ENCODE data around the gene SH2D2A.
"Not testable (repeated sequence)": the region's sequence is repeated elsewhere in the genome, so short reads cannot be mapped to it uniquely, and the experiment has no call there.

Gene SH2D2A

DNA sequence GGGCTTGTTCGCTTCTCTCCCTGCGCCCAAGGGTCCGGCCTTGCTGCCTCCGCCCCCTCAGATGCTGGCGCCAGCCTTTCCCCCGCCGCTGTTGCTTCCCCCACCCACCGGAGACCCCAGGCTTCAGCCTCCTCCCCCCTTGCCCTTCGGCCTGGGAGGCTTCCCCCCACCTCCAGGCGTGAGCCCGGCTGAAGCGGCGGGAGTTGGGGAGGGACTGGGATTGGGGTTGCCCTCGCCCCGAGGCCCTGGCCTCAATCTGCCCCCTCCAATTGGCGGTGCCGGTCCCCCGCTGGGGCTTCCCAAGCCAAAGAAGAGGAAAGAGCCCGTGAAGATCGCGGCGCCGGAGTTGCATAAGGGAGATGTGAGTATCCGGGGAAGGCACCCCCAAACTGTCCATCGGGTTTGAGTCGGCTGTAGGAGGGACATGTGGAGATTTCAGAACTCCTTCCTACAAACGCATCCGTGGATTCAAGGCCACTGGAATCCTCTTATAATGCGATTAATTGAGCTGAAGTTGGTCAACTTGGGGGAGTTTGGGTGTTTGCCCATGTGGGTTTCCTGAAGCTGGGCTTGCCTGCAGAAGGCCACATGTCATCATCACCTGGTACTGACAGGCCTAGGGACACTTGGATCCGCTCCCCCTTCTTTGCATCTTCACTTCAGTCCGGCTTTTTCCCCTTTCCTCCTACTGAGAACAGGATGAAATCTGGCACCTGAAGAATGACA lies 48.6 kb downstream of the SH2D2A start:
- peak; percentile 45 for DNase-seq

DNA sequence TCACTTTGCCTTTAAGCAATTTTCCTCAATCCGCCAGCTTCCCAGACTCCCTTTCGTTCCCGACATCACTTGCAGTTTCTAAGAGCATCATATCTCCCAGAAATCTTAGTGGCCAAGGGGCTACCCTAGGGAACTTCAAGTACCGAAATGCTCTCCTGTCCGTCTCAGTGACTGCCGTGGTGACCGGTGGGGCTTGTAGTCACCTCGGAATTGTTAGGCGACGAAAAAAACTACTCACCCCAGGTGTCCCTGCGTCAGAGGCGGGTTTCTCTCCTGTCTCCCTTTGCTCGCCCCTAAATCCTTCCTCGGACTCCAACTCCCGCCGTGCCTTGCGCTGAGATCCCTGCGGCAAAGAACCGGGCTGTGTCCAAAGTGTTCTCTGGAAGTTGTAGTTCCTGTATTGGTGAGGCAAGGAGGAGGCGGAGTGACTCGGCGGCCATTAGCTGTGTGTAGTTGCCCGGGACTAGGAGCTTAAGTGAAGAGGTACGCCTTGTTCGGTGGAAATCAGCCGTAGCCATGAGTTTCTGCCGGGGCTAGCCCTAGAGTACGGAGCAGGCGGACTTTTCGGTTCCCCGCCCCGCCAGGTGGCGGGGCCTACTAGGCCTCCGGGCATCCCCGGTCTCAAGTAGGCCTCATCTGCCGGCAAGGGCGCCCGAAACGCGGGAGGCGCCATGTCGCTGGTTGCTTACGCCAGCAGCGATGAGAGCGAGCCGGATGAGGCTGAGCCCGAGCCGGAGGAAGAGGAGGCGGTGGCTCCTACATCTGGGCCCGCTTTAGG lies 49.4 kb downstream of the SH2D2A start, which contains the start of gene PRCC:
Gene PRCC (plus strand): TSS at position 435 of the 778 bp plus-strand sequence. CDS start 237 bp downstream, at position 672.
- DNase-seq = peak; percentile 93

DNA sequence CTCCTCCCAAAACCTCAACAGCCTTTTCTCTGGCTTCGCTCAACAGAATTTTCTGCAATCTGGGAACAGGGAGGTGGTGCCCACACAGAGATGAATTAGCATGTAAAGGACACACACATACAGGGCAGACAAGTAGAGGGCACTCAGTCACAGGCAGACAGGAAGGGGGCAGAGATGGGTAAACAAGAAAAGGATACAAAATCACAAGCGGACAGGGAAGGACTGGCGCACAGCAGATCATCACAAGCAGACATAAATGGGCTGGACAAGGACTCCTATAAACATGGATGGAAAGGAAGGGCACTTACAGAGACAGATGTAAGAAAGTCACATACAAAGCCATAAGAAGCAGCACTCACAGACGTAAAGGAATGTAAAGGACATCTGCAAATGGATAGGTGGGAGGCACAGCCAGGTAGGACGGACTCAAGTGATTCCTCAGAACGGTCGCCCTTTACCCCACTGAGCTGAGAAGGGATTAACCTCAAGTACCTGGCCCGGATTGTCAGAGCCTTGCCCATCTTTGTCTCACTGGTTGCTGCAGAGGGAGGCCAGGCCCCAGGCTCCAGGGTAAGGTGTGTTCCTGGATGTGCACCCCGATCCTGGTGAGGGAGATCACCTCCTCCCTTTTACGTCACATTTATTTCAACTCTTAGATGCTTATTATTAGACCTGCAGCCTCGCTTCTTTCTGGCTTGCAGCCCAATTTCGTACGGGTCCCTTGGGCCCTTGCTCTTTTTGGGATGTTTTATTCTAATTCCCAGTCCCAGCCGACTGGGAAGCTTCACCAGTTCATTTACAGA lies 50.1 kb downstream of the SH2D2A start:
- no peak for DNase-seq

DNA sequence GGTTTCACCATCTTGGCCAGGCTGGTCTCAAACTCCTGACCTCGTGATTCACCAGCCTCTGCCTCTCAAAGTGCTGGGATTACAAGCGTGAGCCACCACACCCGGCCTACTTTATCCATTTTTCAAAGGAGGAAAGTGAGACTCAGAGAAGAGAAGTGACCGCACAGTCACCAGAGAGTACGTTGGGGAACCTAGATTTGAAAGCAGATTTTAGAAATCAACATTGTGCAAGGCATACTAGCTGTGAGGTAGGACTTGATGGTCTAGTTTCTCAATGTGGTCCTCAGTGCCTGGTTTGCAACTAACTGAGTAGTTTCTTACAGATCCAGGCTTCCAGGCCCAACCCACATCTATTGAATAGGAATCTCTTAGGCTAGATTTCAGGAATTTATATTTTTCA lies 51.0 kb downstream of the SH2D2A start:
- DNase-seq = no peak

DNA sequence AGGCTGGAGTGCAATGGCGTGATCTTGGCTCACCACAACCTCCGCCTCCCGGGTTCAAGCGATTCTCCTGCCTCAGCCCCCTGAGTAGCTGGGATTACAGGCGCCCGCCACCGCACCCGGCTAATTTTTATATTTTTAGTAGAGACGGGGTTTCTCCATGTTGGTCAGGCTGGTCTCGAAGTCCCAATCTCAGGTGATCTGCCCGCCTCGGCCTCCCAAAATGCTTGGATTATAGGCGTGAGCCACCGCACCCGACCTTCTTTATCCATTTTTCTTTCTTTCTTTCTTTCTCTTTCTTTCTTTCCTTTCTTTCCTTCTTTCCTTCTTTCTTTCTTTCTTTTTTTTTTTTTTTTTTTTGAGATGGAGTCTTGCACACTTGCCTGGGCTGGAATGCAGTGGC lies 51.5 kb downstream of the SH2D2A start:
- DNase-seq = not testable (repeated sequence)

DNA sequence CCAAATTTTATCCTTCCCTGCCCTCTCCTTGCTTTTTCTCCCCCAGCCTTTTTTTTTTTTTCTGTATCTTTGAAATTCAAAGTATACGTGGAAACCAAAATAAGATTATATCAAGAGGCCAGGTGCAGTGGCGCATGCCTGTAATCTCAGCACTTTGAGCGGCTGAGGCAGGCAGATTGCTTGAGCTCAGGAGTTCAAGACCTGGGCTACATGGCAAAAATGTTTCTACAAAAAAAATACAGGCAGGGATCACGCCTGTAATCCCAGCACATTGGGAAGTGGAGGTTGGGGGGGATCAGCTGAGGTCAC lies 55.9 kb downstream of the SH2D2A start:
- no peak for DNase-seq

DNA sequence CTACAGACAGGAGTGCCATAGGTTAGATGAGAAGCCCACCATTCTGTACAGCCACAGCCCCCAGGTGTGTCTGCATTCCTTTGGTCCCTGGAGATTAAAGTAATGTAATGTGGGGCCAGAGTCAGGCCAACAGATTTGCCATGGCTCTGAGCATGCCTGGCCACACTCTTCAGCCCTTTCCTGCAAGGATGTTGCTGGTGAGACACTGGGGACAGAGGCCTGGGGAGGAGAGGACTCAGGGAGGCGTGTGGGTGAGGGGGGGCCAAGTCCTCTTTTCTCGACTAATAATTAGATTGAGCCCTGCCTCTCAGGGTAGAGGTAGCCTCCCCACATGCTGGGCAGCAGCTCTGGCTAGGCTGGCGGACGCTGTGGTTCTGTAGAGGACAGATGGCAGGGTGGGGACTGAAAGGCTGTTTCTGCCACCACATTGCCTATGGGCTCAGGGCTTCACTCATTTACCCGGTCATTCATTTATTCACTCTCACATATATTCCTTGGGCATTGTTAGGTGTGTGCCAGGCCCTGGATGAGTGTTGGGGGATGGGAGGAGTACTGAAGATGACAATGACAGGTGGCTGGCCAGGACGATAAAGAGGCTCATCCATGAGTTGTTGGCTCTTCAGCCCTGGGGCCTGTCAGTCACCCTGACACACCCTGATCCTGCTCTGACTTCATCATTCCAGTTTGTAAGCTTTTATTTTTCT lies 56.4 kb downstream of the SH2D2A start:
- no peak for DNase-seq

DNA sequence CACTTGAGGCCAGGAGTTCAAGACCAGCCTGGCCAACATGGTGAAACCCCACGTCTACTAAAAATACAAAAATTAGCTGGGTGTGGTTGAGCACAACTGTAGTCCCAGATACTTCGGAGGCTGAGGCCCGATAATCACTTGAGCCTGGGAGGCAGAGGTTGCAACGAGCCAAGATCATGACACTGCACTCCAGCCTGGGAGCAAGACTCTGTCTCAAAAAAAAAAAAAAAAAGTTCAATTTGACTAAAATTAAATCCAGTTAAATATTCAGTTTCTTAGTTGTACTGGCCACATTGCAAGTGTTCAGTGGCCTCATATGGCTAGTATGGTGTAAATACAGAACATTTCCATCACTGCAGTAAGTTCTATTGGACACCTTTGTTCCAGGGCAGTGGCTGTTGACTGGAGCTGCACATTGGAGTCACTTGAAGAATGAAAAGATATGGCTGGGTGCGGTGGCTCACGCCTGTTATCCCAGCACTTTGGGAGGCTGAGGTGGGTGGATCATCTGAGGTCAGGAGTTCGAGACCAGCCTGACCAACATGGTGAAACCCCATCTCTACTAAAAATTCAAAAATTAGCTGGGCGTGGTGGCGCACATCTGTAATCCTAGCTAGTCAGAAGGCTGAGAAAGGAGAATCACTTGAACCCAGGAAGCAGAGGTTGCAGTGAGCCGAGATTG lies 58.9 kb downstream of the SH2D2A start:
- DNase-seq = not testable (repeated sequence)

DNA sequence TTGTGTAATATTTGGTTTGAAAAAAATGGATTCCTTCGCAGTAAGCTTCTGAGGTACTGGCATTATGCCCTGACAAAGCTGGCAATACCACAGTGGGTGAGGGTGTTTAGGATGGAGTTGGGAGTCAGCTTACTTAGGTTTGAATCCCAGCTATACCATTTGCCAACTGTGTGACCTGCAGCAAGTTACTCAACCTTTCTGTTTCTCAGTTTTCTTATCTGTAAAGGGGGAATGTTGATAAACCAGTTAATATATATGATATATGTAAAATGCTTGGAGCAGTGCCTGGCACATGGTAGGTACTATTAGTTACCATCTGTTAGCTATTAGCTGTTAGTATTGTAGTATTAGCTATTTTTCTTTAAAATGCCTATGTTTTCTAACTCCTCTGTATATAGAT lies 60.3 kb downstream of the SH2D2A start:
- no peak for DNase-seq
